Measurements from ENCODE around the gene CEP164. TPM values are rescaled to one million over a fixed set of nuclear protein-coding genes. Genes with fewer than 3 reads are reported as not detected.

CEP164 gene
- total and polyA plus RNA-seq, 9 of the 15 experiments (the other 6 are each of a cell fraction or from before 2014, with no cell fraction given), result 2.1 to 16.5 (median 10.4) TPM

- TF ChIP-seq KDM1A (IDR thresholded peaks at IDR 0.05), result no peak
- TF ChIP-seq KLF13 (tag; IDR thresholded peaks at IDR 0.05; ENCODE audit: borderline replicate concordance, low read depth), result no peak
- no peak for TF ChIP-seq E2F4 (CRISPR knock-in tag; IDR thresholded peaks at IDR 0.05; ENCODE audit: low read depth)
- TF ChIP-seq ESRRB (CRISPR knock-in tag; IDR thresholded peaks at IDR 0.05; ENCODE audit: borderline replicate concordance), result no peak
- no peak for TF ChIP-seq NR0B1 (IDR thresholded peaks at IDR 0.05; ENCODE audit: partially characterized antibody)
- TF ChIP-seq CCAR2 (IDR thresholded peaks at IDR 0.05; ENCODE audit: low read depth, low read length), result no peak
- TF ChIP-seq DEAF1 (CRISPR knock-in tag; IDR thresholded peaks at IDR 0.05), result no peak
- TF ChIP-seq ZNF764 (CRISPR knock-in tag; IDR thresholded peaks at IDR 0.05; ENCODE audit: low read depth), result no peak
- no peak for TF ChIP-seq DDX20 (tag; IDR thresholded peaks at IDR 0.05; ENCODE audit: low read depth)
These were observed 80.7 kb downstream of the CEP164 start (continued) for GRCh38 chr11:117408356-117408755.
